ENCODE data around the gene KMT5C.

The KMT5C gene

GRCh38 chr19:55373993-55374757, 34.5 kb downstream of the KMT5C start:
- TF ChIP-seq ZBTB17 (tag by site-specific recombination; IDR thresholded peaks at IDR 0.05) (0 out of 2 replicates have a peak, but pooled peaks have one; percentile 34), BCL6B (tag by site-specific recombination; IDR thresholded peaks at IDR 0.05) (no peak), ZNF560 (tag by site-specific recombination; IDR thresholded peaks at IDR 0.05; ENCODE audit: borderline replicate concordance) (no peak), SP7 (tag by site-specific recombination; IDR thresholded peaks at IDR 0.05) (peak; percentile 47; the same call in 1 of the 2 replicates), CTCF (tag by site-specific recombination; IDR thresholded peaks at IDR 0.05) (no peak), ATF2 (tag by site-specific recombination; IDR thresholded peaks at IDR 0.05; ENCODE audit: low read depth) (no peak), ZBTB10 (tag by site-specific recombination; IDR thresholded peaks at IDR 0.05) (0 out of 2 replicates have a peak, but pooled peaks have one; percentile 33), ZNF549 (tag by site-specific recombination; IDR thresholded peaks at IDR 0.05) (no peak), ZNF514 (tag by site-specific recombination; IDR thresholded peaks at IDR 0.05) (no peak), GLIS2 (tag by site-specific recombination; IDR thresholded peaks at IDR 0.05) (peak; percentile 72), SCRT1 (tag by site-specific recombination; IDR thresholded peaks at IDR 0.05; ENCODE audit: borderline replicate concordance) (no peak), BCL11B (tag by site-specific recombination; IDR thresholded peaks at IDR 0.05; ENCODE audit: low read depth) (no peak), ZNF558 (tag by site-specific recombination; IDR thresholded peaks at IDR 0.05) (no peak), PATZ1 (tag by site-specific recombination; IDR thresholded peaks at IDR 0.05) (peak; percentile 33; the same call in 1 of the 2 replicates), ZIC2 (tag by site-specific recombination; IDR thresholded peaks at IDR 0.05) (peak; percentile 67; the same call in 1 of the 2 replicates), ZNF138 (tag by site-specific recombination; IDR thresholded peaks at IDR 0.05; ENCODE audit: borderline replicate concordance) (no peak), ZNF692 (tag by site-specific recombination; IDR thresholded peaks at IDR 0.05) (no peak), GLI2 (tag by site-specific recombination; IDR thresholded peaks at IDR 0.05; ENCODE audit: borderline replicate concordance, low read depth) (no peak), ZFP37 (tag by site-specific recombination; IDR thresholded peaks at IDR 0.05) (no peak), ZNF580 (tag by site-specific recombination; IDR thresholded peaks at IDR 0.05) (no peak), GLIS1 (tag by site-specific recombination; IDR thresholded peaks at IDR 0.05) (peak; percentile 95)
- ChIA-PET POLR2A (interaction anchor here (0.6 kb wide), 1 partner anchor 26 kb away, joined by 4 read pairs; no protein-coding TSS in a partner anchor), CTCF (interaction anchor here (1.4 kb wide), 1 partner anchor 35 kb away, joined by 5 read pairs; the partner anchor contains the start of gene KMT5C)
- H3K27ac ChIP-seq (ENCODE audit: extremely low read depth, low read depth, low read length): no peak overlapping the region
- no peaks in the 10 kb centered on the region for H3K36me3 ChIP-seq (ENCODE audit: control insufficient read depth in 2 of 2, insufficient read depth in 1 of 2, low read length in 2 of 2)
- no peak overlapping the region for H3K4me3 ChIP-seq (ENCODE audit: low read depth, low read length)
- H3K4me1 ChIP-seq (ENCODE audit: control insufficient read depth, insufficient read depth, low read length): peaks cover 5% of the 10 kb centered on the region; the same call in 1 of the 2 replicates
- H3K9me3 ChIP-seq (ENCODE audit: control insufficient read depth, insufficient read depth, low read depth, low read length): no peaks in the 10 kb centered on the region
